HEK293T (cell line): ENCODE data around the gene RPL7L1.
"Not testable (repeated sequence)": the region's sequence is repeated elsewhere in the genome, so short reads cannot be mapped to it uniquely, and the experiment has no call there.

ENCODE experiments used
- CTCF ChIA-PET: fragments of 350-600 bp; formaldehyde crosslinking; extraction: SDS; loops from one replicate; lab custom pipeline; 2021; ENCODE audit warnings: antibody characterized with exemption, inconsistent platforms; lab: Yijun Ruan, JAX
- POLR2A ChIA-PET: fragments of 350-600 bp; formaldehyde crosslinking; extraction: SDS; loops from one replicate; lab custom pipeline; 2020; ENCODE audit warnings: antibody characterized with exemption, inconsistent platforms; lab: Yijun Ruan, JAX
- DNase-seq: peaks from one replicate; pipeline ENCODE4 v3.0.0; 2012; ENCODE audit warnings: mixed read lengths; ENCODE audit errors: extremely low spot score
- ARNT ChIP-seq: fragments of 450-650 bp; IDR thresholded peaks from 2 replicates; pipeline ENCODE4 v1.6.1; 2017; ENCODE audit warnings: mild to moderate bottlenecking
- BHLHE40 ChIP-seq: fragments of 450-650 bp; IDR thresholded peaks from 2 replicates; pipeline ENCODE4 v1.6.1; 2016; ENCODE audit warnings: mild to moderate bottlenecking, moderate library complexity, borderline replicate concordance
- CTBP1 ChIP-seq: fragments of 450-650 bp; IDR thresholded peaks from 2 replicates; pipeline ENCODE4 v1.6.1; 2016; ENCODE audit warnings: borderline replicate concordance
- ELF4 ChIP-seq: fragments of 450-650 bp; IDR thresholded peaks from 2 replicates; pipeline ENCODE4 v1.6.1; 2017; ENCODE audit warnings: antibody characterized with exemption
- FOXA1 ChIP-seq: fragments of 450-650 bp; IDR thresholded peaks from 2 replicates; pipeline ENCODE4 v1.6.1; 2016; ENCODE audit warnings: mild to moderate bottlenecking
- FOXK2 ChIP-seq: fragments of 450-650 bp; IDR thresholded peaks from 2 replicates; pipeline ENCODE4 v1.6.1; 2016; ENCODE audit warnings: mild to moderate bottlenecking
- FOXM1 ChIP-seq: fragments of 450-650 bp; IDR thresholded peaks from 2 replicates; pipeline ENCODE4 v1.6.1; 2017; ENCODE audit warnings: mild to moderate bottlenecking, borderline replicate concordance
- HDGF ChIP-seq: fragments of 450-650 bp; IDR thresholded peaks from 2 replicates; pipeline ENCODE4 v1.6.1; 2017; ENCODE audit warnings: antibody characterized with exemption, borderline replicate concordance
- L3MBTL2 ChIP-seq: fragments of 450-650 bp; conservative IDR thresholded peaks from 2 replicates; pipeline ENCODE4 v1.6.1; 2016; ENCODE audit warnings: mild to moderate bottlenecking
- LEF1 ChIP-seq: fragments of 450-650 bp; IDR thresholded peaks from 2 replicates; pipeline ENCODE4 v1.6.1; 2017; ENCODE audit warnings: mild to moderate bottlenecking, borderline replicate concordance
- NFRKB ChIP-seq: fragments of 450-650 bp; IDR thresholded peaks from 2 replicates; pipeline ENCODE4 v1.6.1; 2016; ENCODE audit warnings: mild to moderate bottlenecking, moderate library complexity
- SP1 ChIP-seq: fragments of 450-650 bp; IDR thresholded peaks from 2 replicates; pipeline ENCODE4 v1.6.1; 2017
- SUZ12 ChIP-seq: fragments of 450-650 bp; IDR thresholded peaks from 2 replicates; pipeline ENCODE4 v1.6.1; 2016; ENCODE audit warnings: mild to moderate bottlenecking
- TARDBP ChIP-seq: fragments of 450-650 bp; IDR thresholded peaks from 2 replicates; pipeline ENCODE4 v1.6.1; 2016
- ZNF384 ChIP-seq: fragments of 450-650 bp; IDR thresholded peaks from 2 replicates; pipeline ENCODE4 v1.6.1; 2016
- TF ChIP-seq, protein P1 (sequence below): fragments of 450-650 bp; IDR thresholded peaks from 2 replicates; pipeline ENCODE4 v1.6.1; 2016

The RPL7L1 gene

DNA sequence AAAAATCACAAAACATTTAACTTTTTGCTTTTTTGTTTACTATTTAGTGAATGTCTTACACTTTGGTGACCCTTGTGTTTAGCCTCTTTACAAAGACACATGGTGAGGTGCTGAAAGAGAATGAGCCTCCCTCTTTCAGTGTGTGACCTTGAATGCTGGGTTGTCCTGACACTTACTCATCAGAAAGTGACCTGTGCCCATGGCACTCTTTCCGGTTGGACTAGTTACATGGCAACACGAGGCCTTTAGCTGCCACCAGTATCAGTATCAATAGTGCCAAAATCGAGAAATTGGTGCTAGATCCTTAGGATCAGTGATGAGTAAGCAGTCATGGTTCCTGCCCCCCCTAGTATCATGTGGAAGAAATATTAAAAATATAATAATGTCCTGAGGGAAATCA lies 1.7 kb upstream of the RPL7L1 start:
- POLR2A ChIA-PET, result interaction anchor here (2.1 to 4.4 kb wide), 2 partner anchors 131 to 216 kb away, joined by 6 to 45 read pairs; partner anchors contain the start of gene TBCC
- no peak for TF ChIP-seq ZNF384
- no peak for TF ChIP-seq NFRKB
- no peak for TF ChIP-seq FOXK2
- TF ChIP-seq, protein P1, sequence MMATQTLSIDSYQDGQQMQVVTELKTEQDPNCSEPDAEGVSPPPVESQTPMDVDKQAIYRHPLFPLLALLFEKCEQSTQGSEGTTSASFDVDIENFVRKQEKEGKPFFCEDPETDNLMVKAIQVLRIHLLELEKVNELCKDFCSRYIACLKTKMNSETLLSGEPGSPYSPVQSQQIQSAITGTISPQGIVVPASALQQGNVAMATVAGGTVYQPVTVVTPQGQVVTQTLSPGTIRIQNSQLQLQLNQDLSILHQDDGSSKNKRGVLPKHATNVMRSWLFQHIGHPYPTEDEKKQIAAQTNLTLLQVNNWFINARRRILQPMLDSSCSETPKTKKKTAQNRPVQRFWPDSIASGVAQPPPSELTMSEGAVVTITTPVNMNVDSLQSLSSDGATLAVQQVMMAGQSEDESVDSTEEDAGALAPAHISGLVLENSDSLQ, result no peak
- TF ChIP-seq CTBP1, result no peak
- no peak for TF ChIP-seq LEF1
- TF ChIP-seq SP1, result no peak
- no peak for TF ChIP-seq SUZ12
- TF ChIP-seq ARNT, result no peak
- TF ChIP-seq FOXM1, result no peak
- TF ChIP-seq HDGF, result no peak
- TF ChIP-seq BHLHE40, result no peak
- no peak for TF ChIP-seq TARDBP
- TF ChIP-seq FOXA1, result no peak
- no peak for TF ChIP-seq ELF4
- TF ChIP-seq L3MBTL2, result no peak
- DNase-seq, result no peak
- CTCF ChIA-PET, result interaction anchor here (0.7 to 1.6 kb wide), 3 partner anchors 19 to 216 kb away, joined by 3 to 5 read pairs (median 5); no protein-coding TSS in a partner anchor

DNA sequence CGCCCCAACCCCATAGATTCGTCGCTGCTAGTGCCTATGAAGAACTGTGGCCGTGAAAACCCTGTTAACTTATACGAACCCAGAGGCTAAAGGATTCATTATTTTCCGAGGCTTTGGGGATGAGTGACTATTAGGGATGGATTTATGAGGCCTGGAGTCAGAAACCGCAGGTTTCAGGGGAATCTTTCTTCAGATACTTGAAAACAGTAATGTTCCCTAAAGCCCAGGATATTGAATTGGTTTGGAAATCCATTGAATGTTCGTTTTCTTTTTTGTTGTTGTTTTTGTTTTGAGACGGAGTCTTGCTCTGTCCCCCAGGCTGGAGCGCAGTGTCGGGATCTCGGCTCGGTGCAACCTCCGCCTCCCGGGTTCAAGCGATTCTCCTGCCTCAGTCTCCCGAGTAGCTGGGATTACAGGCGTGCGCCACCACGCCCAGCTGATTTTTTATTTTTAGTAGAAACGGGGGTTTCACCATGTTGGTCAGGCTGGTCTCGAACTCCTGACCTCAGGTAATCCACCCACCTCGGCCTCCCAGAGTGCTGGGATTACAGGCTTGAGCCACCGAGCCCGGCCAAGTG lies 913 bp downstream of the RPL7L1 start:
- not testable (repeated sequence) for DNase-seq
- ChIA-PET POLR2A (interaction anchor here (0.8 to 4.4 kb wide), 28 partner anchors 9 to 332 kb away, joined by 3 to 45 read pairs (median 4); partner anchors contain the start of genes BICRAL, CNPY3, PEX6 and RRP36), CTCF (interaction anchor here (0.6 to 0.7 kb wide), 3 partner anchors 115 to 219 kb away, joined by 3 to 4 read pairs (median 3); no protein-coding TSS in a partner anchor)

DNA sequence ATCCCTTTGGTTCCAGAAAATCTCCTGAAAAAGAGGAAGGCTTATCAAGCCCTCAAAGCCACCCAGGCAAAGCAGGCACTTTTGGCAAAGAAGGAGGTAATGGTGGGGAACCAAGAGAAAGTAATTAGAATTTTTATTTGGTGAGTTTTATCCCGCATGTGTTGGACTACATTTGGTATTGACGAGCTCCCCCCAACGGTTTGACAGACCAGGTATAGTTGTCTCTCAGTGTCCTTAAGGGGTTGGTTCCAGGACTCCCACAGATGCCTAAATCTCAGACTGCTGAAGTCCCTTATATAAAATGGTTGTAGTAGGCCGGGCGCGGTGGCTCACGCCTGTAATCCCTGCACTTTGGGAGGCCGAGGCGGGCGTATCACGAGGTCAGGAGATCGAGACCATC lies 1.5 kb downstream of the RPL7L1 start:
- ChIA-PET POLR2A (interaction anchor here (0.8 to 4.4 kb wide), 4 partner anchors 11 to 135 kb away, joined by 3 to 45 read pairs (median 9); partner anchors contain the start of gene TBCC), CTCF (interaction anchor here (0.6 to 0.7 kb wide), 2 partner anchors 115 to 116 kb away, joined by 3 to 4 read pairs; no protein-coding TSS in a partner anchor)
- DNase-seq, result not testable (repeated sequence)

DNA sequence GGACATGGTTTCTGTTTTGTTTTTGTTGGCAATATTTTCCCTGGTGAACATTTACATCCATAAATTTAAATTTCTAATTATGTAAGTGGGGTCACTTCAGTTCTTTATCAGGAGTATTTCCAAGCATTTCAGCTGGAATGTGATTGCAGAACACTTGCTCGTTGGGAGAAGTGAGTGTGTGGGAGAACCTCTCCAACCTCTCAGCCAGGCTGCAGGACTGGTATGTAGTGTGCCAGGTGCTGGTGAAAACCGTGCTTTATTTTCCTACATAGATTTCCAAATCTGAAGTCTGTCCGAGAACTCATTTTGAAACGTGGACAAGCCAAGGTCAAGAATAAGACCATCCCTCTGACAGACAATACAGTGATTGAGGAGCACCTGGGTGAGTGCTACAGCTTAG lies 6.3 kb downstream of the RPL7L1 start:
- DNase-seq, result no peak
- ChIA-PET POLR2A (interaction anchor here (1.4 kb wide), 1 partner anchor 128 kb away, joined by 3 read pairs; the partner anchor contains the start of gene KLHDC3), CTCF (interaction anchor here (0.6 kb wide), 1 partner anchor 1888 kb away, joined by 6 read pairs; no protein-coding TSS in a partner anchor)
- TF ChIP-seq ELF4, result no peak
- no peak for TF ChIP-seq HDGF
- TF ChIP-seq CTBP1, result no peak
- no peak for TF ChIP-seq LEF1
- TF ChIP-seq SP1, result no peak
- no peak for TF ChIP-seq ARNT
- TF ChIP-seq TARDBP, result no peak
- TF ChIP-seq SUZ12, result no peak
- no peak for TF ChIP-seq BHLHE40
- TF ChIP-seq FOXA1, result no peak
- no peak for TF ChIP-seq ZNF384
- no peak for TF ChIP-seq L3MBTL2
- no peak for TF ChIP-seq FOXM1
- TF ChIP-seq FOXK2, result no peak
- TF ChIP-seq NFRKB, result no peak

DNA sequence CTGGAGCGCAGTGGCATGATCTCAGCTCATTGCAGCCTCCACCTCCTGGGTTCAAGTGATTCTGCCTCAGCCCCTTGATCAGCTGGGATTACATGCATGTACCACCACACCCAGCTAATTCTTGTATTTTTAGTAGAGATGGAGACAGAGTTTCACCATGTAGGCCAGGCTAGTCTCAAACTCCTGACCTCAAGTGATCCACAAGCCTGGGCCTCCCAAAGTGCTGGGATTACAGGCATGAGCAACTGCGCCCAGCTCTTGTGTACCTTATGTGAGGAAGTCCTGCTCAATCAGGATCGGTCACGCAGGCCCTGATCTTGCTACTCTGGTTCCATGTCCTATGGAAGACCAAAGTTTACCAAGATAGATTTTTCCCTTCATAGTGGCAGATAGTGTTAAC lies 8.8 kb downstream of the RPL7L1 start:
- POLR2A ChIA-PET, CTCF ChIA-PET, DNase-seq: not testable (repeated sequence)

DNA sequence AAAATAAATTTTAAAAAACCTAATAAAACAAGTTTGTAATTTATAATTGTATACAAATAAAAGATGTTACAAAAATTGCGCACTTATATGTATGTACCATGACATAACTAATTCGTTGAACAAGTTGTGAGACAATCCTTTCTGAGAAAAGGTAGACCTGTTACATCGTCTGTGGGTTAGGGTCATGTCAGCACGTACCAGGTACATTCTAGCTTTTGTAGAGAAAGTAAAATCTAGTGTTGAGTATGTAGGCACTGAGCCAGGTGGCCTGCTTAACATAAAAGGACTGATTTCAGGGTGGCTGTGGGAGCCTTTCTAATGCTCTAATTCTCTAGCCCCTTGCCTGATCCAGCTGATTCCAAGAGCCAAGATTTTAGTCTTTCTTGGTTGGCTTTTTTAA lies 10.4 kb downstream of the RPL7L1 start:
- CTCF ChIA-PET, result interaction anchor here (0.6 to 1.3 kb wide), 3 partner anchors 61 to 1388 kb away, joined by 4 to 6 read pairs (median 4); no protein-coding TSS in a partner anchor
- POLR2A ChIA-PET, result interaction anchor here (0.6 to 0.9 kb wide), 3 partner anchors 10 to 280 kb away, joined by 3 to 4 read pairs (median 4); partner anchors contain the start of gene RPL7L1
- TF ChIP-seq SUZ12, result no peak
- TF ChIP-seq, protein P1, result no peak
- DNase-seq, result no peak

DNA sequence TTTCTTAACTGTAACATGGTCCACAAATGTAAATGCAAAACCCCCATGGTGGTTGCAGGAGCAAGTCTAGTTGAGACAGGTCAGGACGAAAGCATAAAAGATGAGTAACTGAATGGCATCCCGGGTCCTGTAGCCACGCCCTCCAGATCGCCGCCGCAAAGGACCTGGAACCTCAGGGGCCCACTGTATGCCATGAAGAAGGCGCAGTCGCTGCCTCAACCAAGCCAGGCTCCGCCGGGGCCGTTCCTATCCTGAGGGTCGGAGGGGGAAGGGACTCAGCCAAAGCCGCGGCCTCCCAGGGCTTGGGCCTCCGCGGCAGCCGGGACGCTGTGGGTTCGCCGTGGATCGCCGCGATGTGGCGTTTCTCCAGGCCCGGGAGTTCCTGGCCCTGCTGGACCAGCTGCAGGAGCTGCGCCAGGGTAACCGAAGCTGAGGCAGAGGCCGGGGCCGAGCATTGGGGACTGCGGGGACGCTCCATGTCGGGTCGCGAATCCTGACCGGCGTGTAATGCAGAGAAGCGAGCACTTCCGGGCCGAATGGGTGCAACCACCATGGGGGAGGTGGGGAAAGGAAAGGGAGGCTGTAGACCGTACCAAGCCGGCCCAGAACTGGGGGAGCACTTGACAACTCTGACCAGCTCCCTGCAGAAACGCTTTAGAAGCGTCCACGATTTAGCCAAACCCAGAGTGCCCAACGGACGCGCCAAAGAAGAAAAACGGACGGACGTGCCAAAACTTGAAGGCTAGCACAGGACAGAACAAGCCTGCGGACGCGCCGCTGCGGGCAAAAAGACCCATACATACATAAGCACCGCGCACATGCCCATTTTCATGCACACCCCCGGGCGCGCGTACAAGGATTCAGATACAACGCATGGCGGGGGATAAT lies 11.1 kb downstream of the RPL7L1 start:
- TF ChIP-seq ZNF384 (no peak), ELF4 (peak; percentile 91), BHLHE40 (peak; percentile 53; the same call in 1 of the 2 replicates), SP1 (no peak), FOXA1 (no peak), HDGF (no peak), TARDBP (no peak), L3MBTL2 (peak; percentile 71)
- TF ChIP-seq, protein P1, result peak; percentile 28; the same call in 1 of the 2 replicates
- peak; percentile 86 for DNase-seq
- ChIA-PET CTCF (interaction anchor here (1.3 kb wide), 1 partner anchor 229 kb away, joined by 4 read pairs; no protein-coding TSS in a partner anchor), POLR2A (interaction anchor here (0.9 to 3.6 kb wide), 2 partner anchors 10 to 39 kb away, joined by 3 to 15 read pairs; partner anchors contain the start of gene RPL7L1)
